SK-N-SH (cell line): ENCODE measurements around the gene DNM2.

ENCODE experiments used
- CTCF ChIP-seq: fragments of 200-600 bp; sonication (generic); IDR thresholded peaks from 2 replicates; pipeline ENCODE4 v1.6.1; 2017; ENCODE audit warnings: antibody characterized with exemption, mild to moderate bottlenecking, moderate library complexity
- GABPA ChIP-seq: IDR thresholded peaks from 2 replicates; pipeline ENCODE4 v1.4.0; 2012; ENCODE audit warnings: low read depth, mild to moderate bottlenecking
- MEF2A ChIP-seq: IDR thresholded peaks from 2 replicates; pipeline ENCODE4 v1.4.0; 2012; ENCODE audit warnings: low read depth, borderline replicate concordance
- POLR2AphosphoS5 ChIP-seq: IDR thresholded peaks from 2 replicates; pipeline ENCODE4 v1.6.1; 2012; ENCODE audit warnings: low read depth, low read length
- TAF1 ChIP-seq: IDR thresholded peaks from 2 replicates; pipeline ENCODE4 v1.6.1; 2012; ENCODE audit warnings: low read depth, mild to moderate bottlenecking, low read length, moderate library complexity, borderline replicate concordance
- TF ChIP-seq, protein P1 (sequence below): IDR thresholded peaks from 2 replicates; pipeline ENCODE4 v1.6.1; 2012; ENCODE audit warnings: mild to moderate bottlenecking, low read depth, low read length, moderate library complexity

- TF ChIP-seq CTCF (no peak), GABPA (no peak), TAF1 (no peak), POLR2AphosphoS5 (no peak), MEF2A (no peak)
- TF ChIP-seq, protein P1, sequence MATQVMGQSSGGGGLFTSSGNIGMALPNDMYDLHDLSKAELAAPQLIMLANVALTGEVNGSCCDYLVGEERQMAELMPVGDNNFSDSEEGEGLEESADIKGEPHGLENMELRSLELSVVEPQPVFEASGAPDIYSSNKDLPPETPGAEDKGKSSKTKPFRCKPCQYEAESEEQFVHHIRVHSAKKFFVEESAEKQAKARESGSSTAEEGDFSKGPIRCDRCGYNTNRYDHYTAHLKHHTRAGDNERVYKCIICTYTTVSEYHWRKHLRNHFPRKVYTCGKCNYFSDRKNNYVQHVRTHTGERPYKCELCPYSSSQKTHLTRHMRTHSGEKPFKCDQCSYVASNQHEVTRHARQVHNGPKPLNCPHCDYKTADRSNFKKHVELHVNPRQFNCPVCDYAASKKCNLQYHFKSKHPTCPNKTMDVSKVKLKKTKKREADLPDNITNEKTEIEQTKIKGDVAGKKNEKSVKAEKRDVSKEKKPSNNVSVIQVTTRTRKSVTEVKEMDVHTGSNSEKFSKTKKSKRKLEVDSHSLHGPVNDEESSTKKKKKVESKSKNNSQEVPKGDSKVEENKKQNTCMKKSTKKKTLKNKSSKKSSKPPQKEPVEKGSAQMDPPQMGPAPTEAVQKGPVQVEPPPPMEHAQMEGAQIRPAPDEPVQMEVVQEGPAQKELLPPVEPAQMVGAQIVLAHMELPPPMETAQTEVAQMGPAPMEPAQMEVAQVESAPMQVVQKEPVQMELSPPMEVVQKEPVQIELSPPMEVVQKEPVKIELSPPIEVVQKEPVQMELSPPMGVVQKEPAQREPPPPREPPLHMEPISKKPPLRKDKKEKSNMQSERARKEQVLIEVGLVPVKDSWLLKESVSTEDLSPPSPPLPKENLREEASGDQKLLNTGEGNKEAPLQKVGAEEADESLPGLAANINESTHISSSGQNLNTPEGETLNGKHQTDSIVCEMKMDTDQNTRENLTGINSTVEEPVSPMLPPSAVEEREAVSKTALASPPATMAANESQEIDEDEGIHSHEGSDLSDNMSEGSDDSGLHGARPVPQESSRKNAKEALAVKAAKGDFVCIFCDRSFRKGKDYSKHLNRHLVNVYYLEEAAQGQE = no peak
Observed at GRCh38 chr19:10747674-10748073, 29.8 kb downstream of the DNM2 start.
